SK-N-SH (cell line): Measurements from ENCODE around the gene STK32C. TPM values are rescaled to one million over a fixed set of nuclear protein-coding genes. Genes with fewer than 3 reads are reported as not detected.

Experiments used
- CTCF ChIA-PET: fragments of 300-600, 350-600 bp; formaldehyde crosslinking; extraction: SDS; loops from one replicate; lab custom pipeline; 2021; lab: Yijun Ruan, JAX
- POLR2A ChIA-PET: fragments of 350-600 bp; sonication (Branson Sonifier 250); formaldehyde crosslinking; extraction: SDS; loops from one replicate; lab custom pipeline; 2020; ENCODE audit warnings: antibody characterized with exemption, inconsistent platforms; lab: Yijun Ruan, JAX
- DNase-seq: peaks from one replicate; pipeline ENCODE4 v3.0.0; 2012
- H2AFZ ChIP-seq: fragments of 200-600 bp; sonication (generic); 2 replicates; pipeline ENCODE4 v1.8.1; 2016; ENCODE audit warnings: antibody characterized with exemption, mild to moderate bottlenecking, low read depth
- H3F3A ChIP-seq: fragments of 200-600 bp; sonication (generic); replicated peaks from 2 replicates; pipeline ENCODE3; 2016; ENCODE audit warnings: antibody characterized with exemption, mild to moderate bottlenecking; ENCODE audit not compliant: insufficient read depth
- H3K27ac ChIP-seq, 2 experiments: fragments of 200-500 bp in 1 of 2; fragments of 200-600 bp in 1 of 2; sonication (Bioruptor generic) in 1 of 2; sonication (generic), shearing (Covaris generic) in 1 of 2; 2 replicates each; pipeline versions ENCODE4 v1.5.1 to v1.6.1; 2014 to 2016; ENCODE audit warnings: low read depth in 2 of 2, inconsistent platforms in 1 of 2, low read length in 1 of 2, mild to moderate bottlenecking in 1 of 2, mixed read lengths in 1 of 2
- H3K27me3 ChIP-seq: fragments of 200-600 bp; sonication (generic), shearing (Covaris generic); 2 replicates; pipeline ENCODE4 v1.6.1; 2016; ENCODE audit warnings: mixed run types; ENCODE audit not compliant: insufficient read depth
- H3K36me3 ChIP-seq, 2 experiments: fragments of 200-500 bp in 1 of 2; fragments of 200-600 bp in 1 of 2; sonication (Bioruptor generic) in 1 of 2; sonication (generic) in 1 of 2; replicated peaks in 1 of 2; 2 replicates each; pipeline versions ENCODE3 to v1.5.1; 2014 to 2016; ENCODE audit warnings: low read length in 1 of 2, mild to moderate bottlenecking in 1 of 2; ENCODE audit not compliant: insufficient read depth in 2 of 2, control insufficient read depth in 1 of 2
- H3K4me1 ChIP-seq, 2 experiments: fragments of 200-500 bp in 1 of 2; fragments of 200-600 bp in 1 of 2; sonication (Bioruptor generic) in 1 of 2; sonication (generic), shearing (Covaris generic) in 1 of 2; 2 replicates each; pipeline versions ENCODE4 v1.5.1 to v1.6.1; 2014 to 2016; ENCODE audit warnings: low read depth in 1 of 2, low read length in 1 of 2, mixed run types in 1 of 2; ENCODE audit not compliant: insufficient read depth in 2 of 2, control insufficient read depth in 1 of 2
- H3K4me2 ChIP-seq: fragments of 200-600 bp; sonication (generic), shearing (Covaris generic); 2 replicates; pipeline ENCODE4 v1.6.1; 2017; ENCODE audit warnings: mixed run types
- H3K4me3 ChIP-seq, 2 experiments: fragments of 200-500 bp in 1 of 2; fragments of 200-600 bp in 1 of 2; sonication (Bioruptor generic) in 1 of 2; sonication (generic), shearing (Covaris generic) in 1 of 2; 2 replicates each; pipeline versions ENCODE4 v1.5.1 to v1.8.1; 2014 to 2016; ENCODE audit warnings: low read depth in 2 of 2, inconsistent platforms in 1 of 2, low read length in 1 of 2, mild to moderate bottlenecking in 1 of 2, mixed read lengths in 1 of 2, moderate library complexity in 1 of 2
- H3K79me2 ChIP-seq: fragments of 200-600 bp; sonication (generic); 2 replicates; pipeline ENCODE4 v1.8.1; 2017; ENCODE audit warnings: mild to moderate bottlenecking; ENCODE audit not compliant: insufficient read depth
- H3K9ac ChIP-seq: fragments of 200-600 bp; sonication (generic); 2 replicates; pipeline ENCODE4 v1.6.1; 2017; ENCODE audit warnings: mixed run types
- H3K9me2 ChIP-seq: fragments of 200-600 bp; sonication (generic); 2 replicates; pipeline ENCODE4 v1.6.1; 2017; ENCODE audit warnings: mixed run types
- H3K9me3 ChIP-seq: fragments of 200-600 bp; sonication (generic); 2 replicates; pipeline ENCODE4 v1.6.1; 2017; ENCODE audit warnings: mixed run types, mild to moderate bottlenecking, moderate library complexity
- H4K20me1 ChIP-seq: fragments of 200-600 bp; sonication (generic); 2 replicates; pipeline ENCODE4 v1.6.1; 2017; ENCODE audit warnings: mild to moderate bottlenecking, mixed run types; ENCODE audit not compliant: insufficient read depth
- EZH2phosphoT487 ChIP-seq: fragments of 200-600 bp; sonication (generic); IDR thresholded peaks from 2 replicates; pipeline ENCODE4 v1.6.1; 2017; ENCODE audit warnings: low read depth, mixed run types, mild to moderate bottlenecking, antibody characterized with exemption, moderate library complexity, borderline replicate concordance
- FOXM1 ChIP-seq: IDR thresholded peaks from 2 replicates; pipeline ENCODE4 v1.4.0; 2012; ENCODE audit warnings: low read depth, mild to moderate bottlenecking
- GABPA ChIP-seq: IDR thresholded peaks from 2 replicates; pipeline ENCODE4 v1.4.0; 2012; ENCODE audit warnings: low read depth, mild to moderate bottlenecking
- JUND ChIP-seq: IDR thresholded peaks from 2 replicates; pipeline ENCODE4 v1.4.0; 2012
- NFIC ChIP-seq: IDR thresholded peaks from 2 replicates; pipeline ENCODE4 v1.4.0; 2012; ENCODE audit warnings: borderline replicate concordance
- NRF1 ChIP-seq: IDR thresholded peaks from 2 replicates; pipeline ENCODE4 v1.6.1; 2012; ENCODE audit warnings: low read depth, mild to moderate bottlenecking, low read length
- POLR2AphosphoS5 ChIP-seq: IDR thresholded peaks from 2 replicates; pipeline ENCODE4 v1.6.1; 2012; ENCODE audit warnings: low read depth, low read length
- RCOR1 ChIP-seq: fragments of 150-350 bp; IDR thresholded peaks from 2 replicates; pipeline ENCODE4 v1.6.1; 2017; ENCODE audit warnings: antibody characterized with exemption, low read length
- RFX5 ChIP-seq: IDR thresholded peaks from 2 replicates; pipeline ENCODE4 v1.6.1; 2012; ENCODE audit warnings: mild to moderate bottlenecking, improper control_type of control experiment, low read length
- RXRA ChIP-seq: IDR thresholded peaks from 2 replicates; pipeline ENCODE4 v1.4.0; 2012; ENCODE audit warnings: low read depth, mild to moderate bottlenecking, borderline replicate concordance
- TEAD4 ChIP-seq: IDR thresholded peaks from 2 replicates; pipeline ENCODE4 v1.4.0; 2012; ENCODE audit warnings: mild to moderate bottlenecking, borderline replicate concordance; ENCODE audit not compliant: insufficient read depth
- YY1 ChIP-seq: IDR thresholded peaks from 2 replicates; pipeline ENCODE4 v1.4.0; 2012; ENCODE audit warnings: low read depth, mild to moderate bottlenecking
- WGBS: methylation state at CpG from one replicate; pipeline ENCODE4 v1.1.6; 2017; ENCODE audit warnings: low lambda C conversion rate; 5-methylcytosine and 5-hydroxymethylcytosine counted together
- polyA plus RNA-seq, 3 experiments: library from polyadenylated mRNA; depleted of rRNA; stranded (reverse); fragments of >200 nt; gene quantifications; 2 replicates each; pipeline ENCODE4 v1.2.3, GENCODE V29; 2012
- TF ChIP-seq, protein P1 (sequence below): IDR thresholded peaks from 2 replicates; pipeline ENCODE4; 2012
- TF ChIP-seq, protein P2 (sequence below): IDR thresholded peaks from 2 replicates; pipeline ENCODE4 v1.6.1; 2012; ENCODE audit warnings: mild to moderate bottlenecking, low read depth, low read length, moderate library complexity
- TF ChIP-seq, protein P3 (sequence below): fragments of 200-600 bp; sonication (generic); IDR thresholded peaks from 2 replicates; pipeline ENCODE4 v1.6.1; 2017; ENCODE audit warnings: antibody characterized with exemption, mild to moderate bottlenecking, moderate library complexity

Gene STK32C
- polyA plus RNA-seq, 1 of the 3 experiments (the other 2 are of a cell fraction): 27.8 TPM

DNA sequence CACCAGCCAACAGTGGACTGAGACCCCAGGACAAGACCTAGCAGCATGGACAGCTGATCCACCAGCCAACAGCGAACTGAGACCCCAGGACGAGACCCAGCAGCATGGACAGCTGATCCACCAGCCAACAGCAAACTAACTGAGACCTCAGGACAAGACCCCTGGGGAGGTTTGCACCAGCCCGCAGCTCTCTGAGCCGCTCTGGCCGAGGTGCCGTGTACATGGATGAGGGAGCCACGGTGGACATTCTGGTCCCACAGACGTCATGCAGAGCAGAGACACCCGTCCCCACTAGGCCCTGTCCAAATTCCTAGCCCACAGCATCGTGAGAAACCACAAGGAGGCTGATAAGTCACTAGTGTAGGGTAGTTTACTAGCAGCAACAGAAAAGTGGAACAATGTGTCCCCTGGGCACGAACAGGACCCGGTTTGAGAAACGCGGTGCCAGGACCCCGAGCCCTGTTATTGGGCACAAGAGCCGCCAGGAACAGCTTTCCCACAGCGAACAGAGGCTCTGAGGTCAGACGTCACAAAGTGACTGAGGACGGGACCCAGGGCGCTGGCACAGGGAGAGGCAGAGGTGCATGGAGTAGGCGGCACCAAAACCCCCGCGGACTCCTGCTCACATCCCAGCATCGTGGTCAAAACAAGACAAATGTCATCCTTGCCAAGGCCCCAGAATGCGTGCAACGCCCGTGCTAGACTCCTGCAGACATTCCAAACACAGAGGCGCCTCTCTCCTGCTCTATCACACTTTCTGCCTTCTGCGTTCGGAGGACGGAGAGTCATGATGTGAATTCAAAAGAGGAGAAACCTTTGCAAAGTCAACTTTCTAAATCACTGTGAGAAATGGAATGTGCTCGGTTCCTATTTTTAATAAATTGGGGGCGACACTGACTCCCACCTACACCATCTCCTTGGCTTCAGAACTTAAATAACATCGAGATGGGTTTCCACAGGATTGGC is 8.1 kb downstream of the STK32C start:
- CTCF ChIA-PET: interaction anchor here (0.9 to 1.0 kb wide), 2 partner anchors 18 to 76 kb away, joined by 3 to 6 read pairs; no protein-coding TSS in a partner anchor
- no peaks in the 10 kb centered on the region for H3K36me3 ChIP-seq
- H2AFZ ChIP-seq: no peak overlapping the region
- no peaks in the 10 kb centered on the region for H3K9me2 ChIP-seq
- no peak for DNase-seq
- no peak overlapping the region for H3K4me2 ChIP-seq
- TF ChIP-seq EZH2phosphoT487 (no peak), FOXM1 (no peak)
- TF ChIP-seq, protein P1, sequence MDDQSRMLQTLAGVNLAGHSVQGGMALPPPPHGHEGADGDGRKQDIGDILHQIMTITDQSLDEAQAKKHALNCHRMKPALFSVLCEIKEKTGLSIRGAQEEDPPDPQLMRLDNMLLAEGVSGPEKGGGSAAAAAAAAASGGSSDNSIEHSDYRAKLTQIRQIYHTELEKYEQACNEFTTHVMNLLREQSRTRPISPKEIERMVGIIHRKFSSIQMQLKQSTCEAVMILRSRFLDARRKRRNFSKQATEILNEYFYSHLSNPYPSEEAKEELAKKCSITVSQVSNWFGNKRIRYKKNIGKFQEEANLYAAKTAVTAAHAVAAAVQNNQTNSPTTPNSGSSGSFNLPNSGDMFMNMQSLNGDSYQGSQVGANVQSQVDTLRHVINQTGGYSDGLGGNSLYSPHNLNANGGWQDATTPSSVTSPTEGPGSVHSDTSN: no peak
- H3K79me2 ChIP-seq: no peaks in the 10 kb centered on the region
- 78% methylated on average over 27 of the region's 34 CpGs for WGBS
- H4K20me1 ChIP-seq: no peaks in the 10 kb centered on the region
- no peaks in the 10 kb centered on the region for H3F3A ChIP-seq
- no peak overlapping the region for H3K9ac ChIP-seq
- no peaks in the 10 kb centered on the region for H3K27me3 ChIP-seq
- no peaks in the 10 kb centered on the region for H3K9me3 ChIP-seq
- H3K27ac ChIP-seq: no peak overlapping the region; a peak in 1 of 4 replicates
- POLR2A ChIA-PET: no interaction called here
- peaks cover 0 to 48% of the 10 kb centered on the region in 2 experiments; a peak in 2 of 4 replicates for H3K4me1 ChIP-seq
- no peak overlapping the region for H3K4me3 ChIP-seq

DNA sequence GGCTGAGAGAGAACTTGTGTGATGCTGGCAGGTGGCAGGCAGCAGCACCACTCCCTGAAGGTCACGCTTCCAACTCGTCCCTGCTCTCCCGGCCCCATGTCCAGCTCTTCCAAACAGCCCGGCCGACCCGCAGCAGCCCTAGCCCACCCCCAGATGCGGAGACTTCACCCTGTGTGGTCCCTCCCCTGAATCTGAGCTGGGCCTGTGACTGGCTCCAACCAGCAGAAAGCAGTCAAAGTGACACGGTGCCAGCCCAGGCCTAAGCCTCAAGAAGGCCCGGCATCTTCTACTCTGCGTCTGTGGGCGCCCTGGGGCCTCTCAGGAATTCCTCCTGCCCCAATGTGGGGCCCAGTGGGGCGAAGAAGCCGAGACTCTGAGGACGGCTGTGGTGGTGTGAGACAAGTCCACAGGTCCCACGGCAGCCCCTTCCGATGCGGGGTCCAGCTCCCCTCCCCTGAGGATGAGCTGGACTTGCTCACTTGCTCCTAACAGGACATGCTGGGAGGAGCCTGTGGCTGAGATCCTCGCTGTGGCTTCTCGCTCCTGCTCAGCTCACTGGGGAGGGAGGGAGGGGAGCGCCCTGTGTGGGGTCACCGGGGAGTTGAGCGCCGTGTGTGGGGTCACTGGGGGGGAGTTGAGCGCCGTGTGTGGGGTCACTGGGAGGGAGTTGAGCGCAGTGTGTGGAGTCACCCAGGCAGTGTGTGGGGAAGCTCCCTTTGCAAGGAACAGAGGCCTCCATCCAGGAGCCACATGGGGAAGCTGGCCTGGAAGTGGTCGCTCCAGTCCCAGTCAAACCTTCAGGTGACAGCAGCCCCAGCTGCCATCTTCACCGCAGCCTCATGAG is 9.5 kb downstream of the STK32C start:
- DNase-seq: no peak
- no peak overlapping the region for H3K9ac ChIP-seq
- CTCF ChIA-PET: interaction anchor here (0.7 to 1.9 kb wide), 7 partner anchors 9 to 346 kb away, joined by 3 to 6 read pairs (median 3); no protein-coding TSS in a partner anchor
- H3K36me3 ChIP-seq: no peaks in the 10 kb centered on the region
- no peak for TF ChIP-seq RXRA
- no peak for TF ChIP-seq RFX5
- no peak for TF ChIP-seq POLR2AphosphoS5
- TF ChIP-seq, protein P2, sequence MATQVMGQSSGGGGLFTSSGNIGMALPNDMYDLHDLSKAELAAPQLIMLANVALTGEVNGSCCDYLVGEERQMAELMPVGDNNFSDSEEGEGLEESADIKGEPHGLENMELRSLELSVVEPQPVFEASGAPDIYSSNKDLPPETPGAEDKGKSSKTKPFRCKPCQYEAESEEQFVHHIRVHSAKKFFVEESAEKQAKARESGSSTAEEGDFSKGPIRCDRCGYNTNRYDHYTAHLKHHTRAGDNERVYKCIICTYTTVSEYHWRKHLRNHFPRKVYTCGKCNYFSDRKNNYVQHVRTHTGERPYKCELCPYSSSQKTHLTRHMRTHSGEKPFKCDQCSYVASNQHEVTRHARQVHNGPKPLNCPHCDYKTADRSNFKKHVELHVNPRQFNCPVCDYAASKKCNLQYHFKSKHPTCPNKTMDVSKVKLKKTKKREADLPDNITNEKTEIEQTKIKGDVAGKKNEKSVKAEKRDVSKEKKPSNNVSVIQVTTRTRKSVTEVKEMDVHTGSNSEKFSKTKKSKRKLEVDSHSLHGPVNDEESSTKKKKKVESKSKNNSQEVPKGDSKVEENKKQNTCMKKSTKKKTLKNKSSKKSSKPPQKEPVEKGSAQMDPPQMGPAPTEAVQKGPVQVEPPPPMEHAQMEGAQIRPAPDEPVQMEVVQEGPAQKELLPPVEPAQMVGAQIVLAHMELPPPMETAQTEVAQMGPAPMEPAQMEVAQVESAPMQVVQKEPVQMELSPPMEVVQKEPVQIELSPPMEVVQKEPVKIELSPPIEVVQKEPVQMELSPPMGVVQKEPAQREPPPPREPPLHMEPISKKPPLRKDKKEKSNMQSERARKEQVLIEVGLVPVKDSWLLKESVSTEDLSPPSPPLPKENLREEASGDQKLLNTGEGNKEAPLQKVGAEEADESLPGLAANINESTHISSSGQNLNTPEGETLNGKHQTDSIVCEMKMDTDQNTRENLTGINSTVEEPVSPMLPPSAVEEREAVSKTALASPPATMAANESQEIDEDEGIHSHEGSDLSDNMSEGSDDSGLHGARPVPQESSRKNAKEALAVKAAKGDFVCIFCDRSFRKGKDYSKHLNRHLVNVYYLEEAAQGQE: no peak
- TF ChIP-seq NRF1: no peak
- TF ChIP-seq, protein P3, sequence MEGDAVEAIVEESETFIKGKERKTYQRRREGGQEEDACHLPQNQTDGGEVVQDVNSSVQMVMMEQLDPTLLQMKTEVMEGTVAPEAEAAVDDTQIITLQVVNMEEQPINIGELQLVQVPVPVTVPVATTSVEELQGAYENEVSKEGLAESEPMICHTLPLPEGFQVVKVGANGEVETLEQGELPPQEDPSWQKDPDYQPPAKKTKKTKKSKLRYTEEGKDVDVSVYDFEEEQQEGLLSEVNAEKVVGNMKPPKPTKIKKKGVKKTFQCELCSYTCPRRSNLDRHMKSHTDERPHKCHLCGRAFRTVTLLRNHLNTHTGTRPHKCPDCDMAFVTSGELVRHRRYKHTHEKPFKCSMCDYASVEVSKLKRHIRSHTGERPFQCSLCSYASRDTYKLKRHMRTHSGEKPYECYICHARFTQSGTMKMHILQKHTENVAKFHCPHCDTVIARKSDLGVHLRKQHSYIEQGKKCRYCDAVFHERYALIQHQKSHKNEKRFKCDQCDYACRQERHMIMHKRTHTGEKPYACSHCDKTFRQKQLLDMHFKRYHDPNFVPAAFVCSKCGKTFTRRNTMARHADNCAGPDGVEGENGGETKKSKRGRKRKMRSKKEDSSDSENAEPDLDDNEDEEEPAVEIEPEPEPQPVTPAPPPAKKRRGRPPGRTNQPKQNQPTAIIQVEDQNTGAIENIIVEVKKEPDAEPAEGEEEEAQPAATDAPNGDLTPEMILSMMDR: no peak
- TF ChIP-seq RCOR1: no peak
- no peak for TF ChIP-seq GABPA
- no peak for TF ChIP-seq TEAD4
- no peak for TF ChIP-seq JUND
- no peak for TF ChIP-seq NFIC
- TF ChIP-seq YY1: no peak
- POLR2A ChIA-PET: no interaction called here
- WGBS: 83% methylated on average over 19 of the region's 28 CpGs
- H2AFZ ChIP-seq: no peak overlapping the region
- no peaks in the 10 kb centered on the region for H3K79me2 ChIP-seq
- H3K9me2 ChIP-seq: no peaks in the 10 kb centered on the region
- no peak overlapping the region for H3K4me3 ChIP-seq
- H4K20me1 ChIP-seq: no peaks in the 10 kb centered on the region
- H3K27ac ChIP-seq: no peak overlapping the region; a peak in 1 of 4 replicates
- H3K4me2 ChIP-seq: no peak overlapping the region
- H3K9me3 ChIP-seq: no peaks in the 10 kb centered on the region
- no peaks in the 10 kb centered on the region for H3K27me3 ChIP-seq
- no peaks in the 10 kb centered on the region for H3F3A ChIP-seq
- H3K4me1 ChIP-seq: peaks cover 0 to 59% of the 10 kb centered on the region in 2 experiments; a peak in 2 of 4 replicates
